Upper lobe of right lung (tissue), 1 donor: Measurements from ENCODE around the gene F2RL2. TPM values are rescaled to one million over a fixed set of nuclear protein-coding genes. Genes with fewer than 3 reads are reported as not detected.

Source experiments
- ATAC-seq: fragments of 200-7000 bp; cut with Tn5 transposase; one replicate; pipeline ENCODE4 v1.9.1; 2020; ENCODE audit warnings: mild to moderate bottlenecking, moderate library complexity
- DNase-seq: peaks from one replicate; pipeline ENCODE4 v3.0.0-alpha.2; 2020
- H3K27ac ChIP-seq: fragments of 200-600 bp; one replicate; pipeline ENCODE4 v1.8.0; 2022
- H3K27me3 ChIP-seq: fragments of 200-600 bp; one replicate; pipeline ENCODE4 v1.8.0; 2022; ENCODE audit warnings: mild to moderate bottlenecking
- H3K36me3 ChIP-seq: fragments of 200-600 bp; one replicate; pipeline ENCODE4 v1.8.0; 2022
- H3K4me1 ChIP-seq: fragments of 200-600 bp; one replicate; pipeline ENCODE4 v1.8.0; 2022
- H3K4me3 ChIP-seq: fragments of 200-600 bp; one replicate; pipeline ENCODE4 v1.8.0; 2022; ENCODE audit warnings: mild to moderate bottlenecking
- H3K9me3 ChIP-seq: fragments of 200-600 bp; one replicate; pipeline ENCODE4 v1.8.0; 2022
- intact Hi-C: fragments of 100-400 bp; cut with DNase I; formaldehyde crosslinking; loops from one replicate; pipeline ENCODE4 v1.11.0; 2022
- total RNA-seq: library from RNA; stranded (reverse); fragmentation: NEBNext Ultra II Directional; extraction: Animal tissue kit (Norgen Biotek cat#: 25700); gene quantifications from one replicate; pipeline ENCODE4 v1.2.1, GENCODE V29; 2021
- TF ChIP-seq, protein P1 (sequence below): fragments of 200-600 bp; IDR thresholded peaks from one replicate; pipeline ENCODE4 v1.8.0; 2022; ENCODE audit warnings: antibody characterized with exemption
- donor health status: DM: no; HTN: yes; CAD: no; lungs with severe emphysema.

The F2RL2 gene
- total RNA-seq, 1 donor from 2014 or later, result 1.2 TPM

- intact Hi-C loops, result no loop called here
- DNase-seq (no peak), ATAC-seq (no peak)
- Histone ChIP-seq H3K4me3 (no peak overlapping the region), H3K36me3 (peaks cover 6% of the 10 kb centered on the region), H3K9me3 (no peaks in the 10 kb centered on the region), H3K4me1 (no peaks in the 10 kb centered on the region), H3K27me3 (no peaks in the 10 kb centered on the region), H3K27ac (no peak overlapping the region)
- TF ChIP-seq, protein P1, sequence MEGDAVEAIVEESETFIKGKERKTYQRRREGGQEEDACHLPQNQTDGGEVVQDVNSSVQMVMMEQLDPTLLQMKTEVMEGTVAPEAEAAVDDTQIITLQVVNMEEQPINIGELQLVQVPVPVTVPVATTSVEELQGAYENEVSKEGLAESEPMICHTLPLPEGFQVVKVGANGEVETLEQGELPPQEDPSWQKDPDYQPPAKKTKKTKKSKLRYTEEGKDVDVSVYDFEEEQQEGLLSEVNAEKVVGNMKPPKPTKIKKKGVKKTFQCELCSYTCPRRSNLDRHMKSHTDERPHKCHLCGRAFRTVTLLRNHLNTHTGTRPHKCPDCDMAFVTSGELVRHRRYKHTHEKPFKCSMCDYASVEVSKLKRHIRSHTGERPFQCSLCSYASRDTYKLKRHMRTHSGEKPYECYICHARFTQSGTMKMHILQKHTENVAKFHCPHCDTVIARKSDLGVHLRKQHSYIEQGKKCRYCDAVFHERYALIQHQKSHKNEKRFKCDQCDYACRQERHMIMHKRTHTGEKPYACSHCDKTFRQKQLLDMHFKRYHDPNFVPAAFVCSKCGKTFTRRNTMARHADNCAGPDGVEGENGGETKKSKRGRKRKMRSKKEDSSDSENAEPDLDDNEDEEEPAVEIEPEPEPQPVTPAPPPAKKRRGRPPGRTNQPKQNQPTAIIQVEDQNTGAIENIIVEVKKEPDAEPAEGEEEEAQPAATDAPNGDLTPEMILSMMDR, result no peak
Observed at GRCh38 chr5:76664079-76664478, 40.9 kb upstream of the F2RL2 start.

DNA sequence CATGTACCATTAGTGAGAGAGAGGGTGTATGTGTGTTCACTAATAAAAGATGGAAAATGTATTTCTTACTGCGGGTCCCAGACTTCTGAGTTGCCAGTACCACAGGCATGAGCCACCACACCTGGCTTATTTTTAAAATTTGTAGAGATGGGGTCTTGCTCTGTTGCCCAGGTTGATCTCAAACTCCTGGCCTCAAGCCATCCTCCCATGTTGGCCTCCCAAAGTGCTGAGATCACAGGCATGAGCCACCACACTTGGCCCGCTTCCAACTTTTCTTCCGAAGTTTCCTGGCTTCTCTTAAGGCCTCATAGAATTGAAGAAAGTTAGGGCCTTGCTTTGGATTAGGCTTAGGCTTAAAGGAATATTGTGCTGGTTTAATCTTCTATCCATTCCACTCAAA lies 40.4 kb upstream of the F2RL2 start:
- no peaks in the 10 kb centered on the region for H3K9me3 ChIP-seq
- no peaks in the 10 kb centered on the region for H3K4me1 ChIP-seq
- H3K36me3 ChIP-seq, result peaks cover 2% of the 10 kb centered on the region
- ATAC-seq, result no peak
- H3K27ac ChIP-seq, result no peak overlapping the region
- TF ChIP-seq, protein P1, result no peak
- no peaks in the 10 kb centered on the region for H3K27me3 ChIP-seq
- no peak for DNase-seq
- intact Hi-C loops, result no loop called here
- no peak overlapping the region for H3K4me3 ChIP-seq

DNA sequence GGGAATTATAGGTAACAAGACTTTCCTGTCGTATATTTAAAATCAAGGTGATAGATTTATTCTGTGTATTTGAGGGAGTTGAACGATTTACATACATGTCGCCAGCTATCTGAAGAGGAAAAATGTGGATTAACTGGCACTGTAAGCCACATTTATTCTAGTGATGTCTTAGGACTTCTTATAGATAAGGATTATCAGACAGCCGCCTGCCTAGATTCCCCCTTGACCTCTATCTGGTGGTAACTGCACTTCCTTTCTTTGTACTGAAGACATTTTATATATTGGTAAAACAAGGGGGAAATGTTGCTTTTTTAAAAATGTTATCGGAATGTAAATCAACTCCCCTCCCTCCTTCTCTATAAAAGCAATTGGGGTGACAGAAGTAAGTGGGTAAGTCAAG lies 39.3 kb upstream of the F2RL2 start:
- Histone ChIP-seq H3K9me3 (no peaks in the 10 kb centered on the region), H3K4me1 (no peaks in the 10 kb centered on the region), H3K36me3 (peaks cover 5% of the 10 kb centered on the region), H3K27me3 (no peaks in the 10 kb centered on the region), H3K4me3 (no peak overlapping the region), H3K27ac (no peak overlapping the region)
- ATAC-seq (no peak), DNase-seq (no peak)
- intact Hi-C loops, result no loop called here
- TF ChIP-seq, protein P1, result no peak

DNA sequence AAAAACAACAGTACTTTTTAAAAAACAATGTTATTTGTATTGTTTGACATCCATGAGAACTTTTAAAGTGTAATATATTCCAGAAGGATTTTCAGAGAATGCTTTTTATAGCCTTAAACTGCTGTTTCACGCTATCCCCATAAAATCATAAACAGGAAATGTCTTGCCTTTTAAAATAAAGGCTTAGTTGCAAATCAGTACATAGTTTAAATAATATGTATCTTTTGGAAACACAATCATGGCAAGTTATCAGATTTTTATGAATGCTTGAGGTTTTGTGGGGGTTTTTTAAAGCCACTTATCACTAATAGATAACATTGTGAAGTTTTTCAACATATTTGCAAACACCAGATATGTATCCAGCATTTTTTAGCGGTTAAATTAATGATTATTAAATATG lies 37.2 kb upstream of the F2RL2 start:
- H3K4me3 ChIP-seq, result no peak overlapping the region
- no peak for ATAC-seq
- no peak overlapping the region for H3K27ac ChIP-seq
- H3K9me3 ChIP-seq, result no peaks in the 10 kb centered on the region
- intact Hi-C loops, result no loop called here
- H3K27me3 ChIP-seq, result no peaks in the 10 kb centered on the region
- TF ChIP-seq, protein P1, result no peak
- DNase-seq, result no peak
- H3K4me1 ChIP-seq, result no peaks in the 10 kb centered on the region
- peaks cover 5% of the 10 kb centered on the region for H3K36me3 ChIP-seq

GRCh38 chr5:76657683-76658311 lies 34.6 kb upstream of the F2RL2 start:
- Histone ChIP-seq H3K9me3 (no peaks in the 10 kb centered on the region), H3K4me3 (no peak overlapping the region), H3K27ac (no peak overlapping the region), H3K27me3 (no peaks in the 10 kb centered on the region), H3K4me1 (no peaks in the 10 kb centered on the region), H3K36me3 (peaks cover 5% of the 10 kb centered on the region)
- intact Hi-C loops, result no loop called here
- DNase-seq (no peak), ATAC-seq (no peak)
- TF ChIP-seq, protein P1, result no peak

DNA sequence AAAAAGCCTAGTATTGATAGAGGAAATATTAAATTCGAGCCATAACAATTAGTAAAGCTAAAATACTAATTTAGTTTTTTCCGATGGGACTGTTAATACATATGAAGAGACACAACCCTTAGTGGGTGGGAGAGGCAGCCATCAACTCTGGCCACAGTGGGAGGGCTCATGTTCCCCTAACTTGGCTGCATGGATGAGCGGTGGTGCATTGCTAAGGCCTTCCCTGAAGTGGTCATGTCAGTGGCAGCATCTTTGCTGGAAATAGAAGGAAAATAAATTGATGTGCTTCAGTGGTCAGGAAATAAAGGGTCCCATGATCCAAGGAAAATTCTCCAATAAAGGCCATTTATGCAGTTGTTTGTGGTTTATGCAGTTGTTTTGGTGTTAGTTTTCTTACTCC lies 33.9 kb upstream of the F2RL2 start:
- Histone ChIP-seq H3K9me3 (no peaks in the 10 kb centered on the region), H3K36me3 (peaks cover 5% of the 10 kb centered on the region), H3K27me3 (no peaks in the 10 kb centered on the region), H3K4me1 (no peaks in the 10 kb centered on the region), H3K27ac (no peak overlapping the region), H3K4me3 (no peak overlapping the region)
- intact Hi-C loops, result no loop called here
- DNase-seq (no peak), ATAC-seq (no peak)
- TF ChIP-seq, protein P1, result no peak
